GM12874 (cell line): ENCODE results near the gene CYB5R2.

Experiments used
- TF ChIP-seq, protein P1 (sequence below): IDR thresholded peaks from 2 replicates; pipeline ENCODE4 v1.5.1; 2011; ENCODE audit warnings: low read depth, mild to moderate bottlenecking, control low read depth, low read length, moderate library complexity; ENCODE audit not compliant: insufficient read depth

Gene CYB5R2

DNA sequence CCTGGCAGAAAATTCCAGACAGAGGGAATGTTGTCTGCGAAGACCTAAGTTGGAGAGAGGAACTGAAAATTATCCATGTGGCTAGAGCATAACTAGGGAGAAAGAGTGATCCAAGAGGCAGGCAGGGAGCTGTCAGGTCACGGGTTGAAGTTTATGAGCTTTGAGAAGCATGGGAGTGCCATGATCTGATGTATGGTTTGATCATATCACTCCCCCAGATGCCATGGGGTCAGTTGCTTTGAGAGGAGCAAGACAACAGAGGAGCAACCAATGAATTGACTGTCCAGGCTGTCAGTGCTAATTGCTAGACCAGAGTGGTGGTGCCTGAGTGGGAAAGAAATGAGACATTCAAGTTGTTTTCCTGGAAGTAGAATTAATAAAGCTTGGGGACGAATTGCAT is 54.0 kb downstream of the CYB5R2 start:
- TF ChIP-seq, protein P1, sequence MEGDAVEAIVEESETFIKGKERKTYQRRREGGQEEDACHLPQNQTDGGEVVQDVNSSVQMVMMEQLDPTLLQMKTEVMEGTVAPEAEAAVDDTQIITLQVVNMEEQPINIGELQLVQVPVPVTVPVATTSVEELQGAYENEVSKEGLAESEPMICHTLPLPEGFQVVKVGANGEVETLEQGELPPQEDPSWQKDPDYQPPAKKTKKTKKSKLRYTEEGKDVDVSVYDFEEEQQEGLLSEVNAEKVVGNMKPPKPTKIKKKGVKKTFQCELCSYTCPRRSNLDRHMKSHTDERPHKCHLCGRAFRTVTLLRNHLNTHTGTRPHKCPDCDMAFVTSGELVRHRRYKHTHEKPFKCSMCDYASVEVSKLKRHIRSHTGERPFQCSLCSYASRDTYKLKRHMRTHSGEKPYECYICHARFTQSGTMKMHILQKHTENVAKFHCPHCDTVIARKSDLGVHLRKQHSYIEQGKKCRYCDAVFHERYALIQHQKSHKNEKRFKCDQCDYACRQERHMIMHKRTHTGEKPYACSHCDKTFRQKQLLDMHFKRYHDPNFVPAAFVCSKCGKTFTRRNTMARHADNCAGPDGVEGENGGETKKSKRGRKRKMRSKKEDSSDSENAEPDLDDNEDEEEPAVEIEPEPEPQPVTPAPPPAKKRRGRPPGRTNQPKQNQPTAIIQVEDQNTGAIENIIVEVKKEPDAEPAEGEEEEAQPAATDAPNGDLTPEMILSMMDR, result no peak

DNA sequence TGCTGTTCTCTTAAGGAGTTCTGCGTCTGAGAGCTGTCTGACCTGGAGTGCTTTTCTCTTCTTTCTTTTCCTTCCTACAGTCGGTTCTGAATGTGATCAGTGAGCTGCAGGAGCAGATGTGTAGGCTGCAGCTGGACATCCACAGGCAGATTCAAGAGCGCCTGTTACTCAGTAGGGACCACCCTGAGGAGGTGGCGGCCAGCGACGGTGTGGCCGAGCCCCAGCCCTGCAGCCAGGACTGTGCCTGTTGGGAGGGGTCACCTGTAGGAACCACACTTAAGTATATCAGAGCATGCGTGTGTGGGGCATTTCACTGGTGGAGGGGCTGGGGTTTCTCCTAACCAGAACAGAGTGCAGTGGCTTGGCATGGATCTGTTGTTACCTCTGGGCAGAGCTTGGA is 56.3 kb downstream of the CYB5R2 start:
- TF ChIP-seq, protein P1, result no peak
